OCI-LY3 (cell line): ENCODE results near the gene RASA2.

Source experiments
- EZH2phosphoT487 ChIP-seq: fragments of 200-600 bp; shearing (Covaris generic); IDR thresholded peaks from 2 replicates; pipeline ENCODE4 v1.6.1; 2018; ENCODE audit warnings: antibody characterized with exemption, mixed run types, low read depth
- TF ChIP-seq, protein P1 (sequence below): fragments of 200-600, 300-600 bp; sonication (generic); IDR thresholded peaks from 2 replicates; pipeline ENCODE4 v1.5.1; 2014; ENCODE audit warnings: antibody characterized with exemption, low read length, low read depth

DNA sequence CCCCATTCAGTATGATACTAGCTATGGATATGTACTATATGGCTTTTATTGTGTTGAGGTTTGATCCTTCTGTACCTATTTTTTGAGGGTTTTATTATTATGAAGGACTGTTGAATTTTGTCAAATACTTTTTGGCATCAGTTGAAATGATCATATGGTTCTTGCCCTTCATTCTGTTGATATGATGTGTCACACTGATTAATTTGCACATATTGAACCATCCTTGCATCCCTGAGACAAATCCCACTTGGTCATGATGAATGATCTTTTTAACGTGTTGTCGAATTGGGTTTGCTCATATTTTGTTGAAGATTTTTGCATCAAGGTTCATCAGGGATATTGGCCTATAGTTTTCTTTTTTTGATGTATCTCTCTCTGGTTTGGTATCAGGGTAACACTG is 61.0 kb downstream of the RASA2 start:
- no peak for TF ChIP-seq EZH2phosphoT487
- TF ChIP-seq, protein P1, sequence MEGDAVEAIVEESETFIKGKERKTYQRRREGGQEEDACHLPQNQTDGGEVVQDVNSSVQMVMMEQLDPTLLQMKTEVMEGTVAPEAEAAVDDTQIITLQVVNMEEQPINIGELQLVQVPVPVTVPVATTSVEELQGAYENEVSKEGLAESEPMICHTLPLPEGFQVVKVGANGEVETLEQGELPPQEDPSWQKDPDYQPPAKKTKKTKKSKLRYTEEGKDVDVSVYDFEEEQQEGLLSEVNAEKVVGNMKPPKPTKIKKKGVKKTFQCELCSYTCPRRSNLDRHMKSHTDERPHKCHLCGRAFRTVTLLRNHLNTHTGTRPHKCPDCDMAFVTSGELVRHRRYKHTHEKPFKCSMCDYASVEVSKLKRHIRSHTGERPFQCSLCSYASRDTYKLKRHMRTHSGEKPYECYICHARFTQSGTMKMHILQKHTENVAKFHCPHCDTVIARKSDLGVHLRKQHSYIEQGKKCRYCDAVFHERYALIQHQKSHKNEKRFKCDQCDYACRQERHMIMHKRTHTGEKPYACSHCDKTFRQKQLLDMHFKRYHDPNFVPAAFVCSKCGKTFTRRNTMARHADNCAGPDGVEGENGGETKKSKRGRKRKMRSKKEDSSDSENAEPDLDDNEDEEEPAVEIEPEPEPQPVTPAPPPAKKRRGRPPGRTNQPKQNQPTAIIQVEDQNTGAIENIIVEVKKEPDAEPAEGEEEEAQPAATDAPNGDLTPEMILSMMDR = no peak
